C4-2B (cell line): ENCODE measurements around the gene TMED4.

Source experiments
- H3K27ac ChIP-seq: fragments of 450-650 bp; 2 replicates; pipeline ENCODE4 v1.5.1; 2017
- ZFX ChIP-seq: fragments of 450-650 bp; IDR thresholded peaks from 2 replicates; pipeline ENCODE4 v1.6.1; 2017
- TF ChIP-seq, protein P1 (sequence below): fragments of 450-650 bp; conservative IDR thresholded peaks from 2 replicates; pipeline ENCODE4 v1.5.1; 2017; ENCODE audit warnings: mild to moderate bottlenecking

The TMED4 gene

DNA sequence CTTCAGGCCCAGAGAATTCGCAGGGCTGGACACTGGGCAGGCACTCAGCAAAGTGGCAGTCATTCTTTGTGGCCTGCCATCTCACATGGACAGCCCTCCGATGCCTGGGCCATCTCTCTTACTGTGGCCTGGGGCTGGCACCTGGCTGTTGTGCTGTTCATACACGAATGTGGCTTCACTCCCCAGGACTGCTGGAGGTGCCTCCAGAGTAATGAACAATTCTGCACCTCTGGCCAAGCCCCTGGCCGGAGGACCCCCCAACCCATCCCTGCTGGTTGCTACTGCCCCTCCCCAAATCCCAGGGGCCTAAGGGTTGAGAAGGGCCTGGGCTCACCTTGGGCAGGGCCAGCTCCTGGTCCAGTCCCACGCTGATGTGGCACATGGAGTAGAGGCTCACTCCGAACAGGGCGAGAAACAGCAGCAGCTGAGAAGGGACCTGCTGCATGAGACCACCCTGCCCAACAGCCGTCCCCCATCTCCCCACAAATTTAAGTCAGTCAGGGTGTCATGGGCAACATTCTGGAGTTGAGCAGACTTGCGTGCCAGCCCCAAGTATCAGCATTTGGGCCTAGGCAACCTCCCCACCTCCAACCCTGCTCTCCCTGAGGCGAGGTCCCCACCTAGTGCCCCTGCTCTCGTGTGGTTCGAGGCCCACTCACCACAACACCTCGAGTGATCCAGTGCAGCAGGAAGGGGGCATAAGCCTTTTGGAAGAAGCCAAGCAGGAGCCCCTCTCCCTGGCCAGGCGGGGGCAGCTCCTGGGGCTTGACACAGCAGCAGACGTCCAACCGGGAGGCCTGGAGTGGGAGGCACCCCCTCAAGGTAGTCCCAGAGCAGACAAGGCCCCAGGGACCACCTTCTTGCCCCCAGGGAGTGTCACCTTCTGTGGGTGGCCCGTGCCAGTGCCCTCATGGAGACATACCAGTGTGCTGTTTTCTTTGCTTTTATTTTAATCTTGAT is 50.3 kb downstream of the TMED4 start:
- no peak for TF ChIP-seq ZFX
- TF ChIP-seq, protein P1, sequence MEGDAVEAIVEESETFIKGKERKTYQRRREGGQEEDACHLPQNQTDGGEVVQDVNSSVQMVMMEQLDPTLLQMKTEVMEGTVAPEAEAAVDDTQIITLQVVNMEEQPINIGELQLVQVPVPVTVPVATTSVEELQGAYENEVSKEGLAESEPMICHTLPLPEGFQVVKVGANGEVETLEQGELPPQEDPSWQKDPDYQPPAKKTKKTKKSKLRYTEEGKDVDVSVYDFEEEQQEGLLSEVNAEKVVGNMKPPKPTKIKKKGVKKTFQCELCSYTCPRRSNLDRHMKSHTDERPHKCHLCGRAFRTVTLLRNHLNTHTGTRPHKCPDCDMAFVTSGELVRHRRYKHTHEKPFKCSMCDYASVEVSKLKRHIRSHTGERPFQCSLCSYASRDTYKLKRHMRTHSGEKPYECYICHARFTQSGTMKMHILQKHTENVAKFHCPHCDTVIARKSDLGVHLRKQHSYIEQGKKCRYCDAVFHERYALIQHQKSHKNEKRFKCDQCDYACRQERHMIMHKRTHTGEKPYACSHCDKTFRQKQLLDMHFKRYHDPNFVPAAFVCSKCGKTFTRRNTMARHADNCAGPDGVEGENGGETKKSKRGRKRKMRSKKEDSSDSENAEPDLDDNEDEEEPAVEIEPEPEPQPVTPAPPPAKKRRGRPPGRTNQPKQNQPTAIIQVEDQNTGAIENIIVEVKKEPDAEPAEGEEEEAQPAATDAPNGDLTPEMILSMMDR = no peak
- H3K27ac ChIP-seq = no peak overlapping the region

DNA sequence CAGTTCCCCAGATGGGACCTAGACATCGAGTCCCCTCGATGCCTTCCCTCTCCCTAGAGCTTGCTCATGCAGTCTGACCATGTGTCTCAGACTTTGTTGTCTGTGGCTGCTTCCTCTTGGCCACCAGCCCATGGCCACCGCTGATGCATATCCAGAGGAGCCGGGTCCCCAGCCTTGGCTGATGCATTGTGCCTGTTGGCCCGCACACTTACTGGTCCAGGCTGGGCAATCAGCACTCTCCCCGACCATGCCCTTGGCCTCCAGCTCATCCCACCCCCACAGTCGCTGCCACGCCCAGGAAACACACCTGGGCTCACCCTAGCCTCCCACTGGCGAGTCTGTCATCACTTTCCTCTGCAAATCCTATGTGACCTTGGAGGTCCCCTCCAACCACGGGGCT is 51.0 kb downstream of the TMED4 start:
- H3K27ac ChIP-seq = no peak overlapping the region

More for the DNA sequence above, 51.0 kb downstream of the TMED4 start:
- TF ChIP-seq ZFX = no peak
- TF ChIP-seq, protein P1 = no peak
